Measurements from ENCODE around the gene P4HA3.
"Not testable (repeated sequence)": the region's sequence is repeated elsewhere in the genome, so short reads cannot be mapped to it uniquely, and the experiment has no call there.

The P4HA3 gene

GRCh38 chr11:74338963-74339362, 27.5 kb upstream of the P4HA3 start:
- no peak overlapping the region for H3K9ac ChIP-seq (ENCODE audit: low read length)
- H3K79me2 ChIP-seq (ENCODE audit: low read length) = no peaks in the 10 kb centered on the region
- H3K27me3 ChIP-seq (ENCODE audit: low read depth, low read length) = no peaks in the 10 kb centered on the region
- H3K27ac ChIP-seq (ENCODE audit: low read length) = no peak overlapping the region
- H4K20me1 ChIP-seq (ENCODE audit: insufficient read depth, low read length) = no peaks in the 10 kb centered on the region
- no peaks in the 10 kb centered on the region for H3K4me1 ChIP-seq (ENCODE audit: low read length)
- H3K36me3 ChIP-seq (replicated peaks; ENCODE audit: low read depth, low read length) = no peaks in the 10 kb centered on the region
- no peak for TF ChIP-seq EZH2phosphoT487 (IDR thresholded peaks at IDR 0.05; ENCODE audit: low read depth)
- TF ChIP-seq, protein P1, sequence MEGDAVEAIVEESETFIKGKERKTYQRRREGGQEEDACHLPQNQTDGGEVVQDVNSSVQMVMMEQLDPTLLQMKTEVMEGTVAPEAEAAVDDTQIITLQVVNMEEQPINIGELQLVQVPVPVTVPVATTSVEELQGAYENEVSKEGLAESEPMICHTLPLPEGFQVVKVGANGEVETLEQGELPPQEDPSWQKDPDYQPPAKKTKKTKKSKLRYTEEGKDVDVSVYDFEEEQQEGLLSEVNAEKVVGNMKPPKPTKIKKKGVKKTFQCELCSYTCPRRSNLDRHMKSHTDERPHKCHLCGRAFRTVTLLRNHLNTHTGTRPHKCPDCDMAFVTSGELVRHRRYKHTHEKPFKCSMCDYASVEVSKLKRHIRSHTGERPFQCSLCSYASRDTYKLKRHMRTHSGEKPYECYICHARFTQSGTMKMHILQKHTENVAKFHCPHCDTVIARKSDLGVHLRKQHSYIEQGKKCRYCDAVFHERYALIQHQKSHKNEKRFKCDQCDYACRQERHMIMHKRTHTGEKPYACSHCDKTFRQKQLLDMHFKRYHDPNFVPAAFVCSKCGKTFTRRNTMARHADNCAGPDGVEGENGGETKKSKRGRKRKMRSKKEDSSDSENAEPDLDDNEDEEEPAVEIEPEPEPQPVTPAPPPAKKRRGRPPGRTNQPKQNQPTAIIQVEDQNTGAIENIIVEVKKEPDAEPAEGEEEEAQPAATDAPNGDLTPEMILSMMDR (IDR thresholded peaks at IDR 0.05; ENCODE audit: low read depth, low read length) = no peak
- no peaks in the 10 kb centered on the region for H3K9me3 ChIP-seq (ENCODE audit: insufficient read depth, low read length)
- no peak overlapping the region for H3K4me2 ChIP-seq (ENCODE audit: low read length)
- no peak overlapping the region for H3K4me3 ChIP-seq (ENCODE audit: low read length)
- H2AFZ ChIP-seq (ENCODE audit: low read depth, low read length) = no peak overlapping the region

DNA sequence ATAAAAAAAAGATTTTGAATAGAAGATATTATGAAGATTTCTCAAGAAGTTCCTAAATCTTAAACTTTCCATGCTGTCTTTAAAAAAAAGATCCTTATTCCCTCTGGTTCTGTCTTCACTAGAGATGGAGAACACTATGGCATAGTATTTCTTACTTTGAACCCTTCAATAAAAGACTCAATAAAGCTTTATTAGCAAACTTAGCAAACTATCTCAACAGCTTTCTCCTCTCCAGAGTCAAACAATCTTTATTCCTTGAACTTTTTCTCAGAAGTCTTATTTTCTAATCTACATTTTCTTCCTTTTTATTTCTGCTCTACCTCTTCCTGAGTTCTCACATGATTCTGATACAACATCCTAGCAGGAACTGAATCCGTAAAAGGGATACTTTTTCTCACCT, 21.8 kb upstream of the P4HA3 start:
- TF ChIP-seq EZH2phosphoT487 (IDR thresholded peaks at IDR 0.05; ENCODE audit: low read depth) = no peak
- TF ChIP-seq, protein P1 (IDR thresholded peaks at IDR 0.05; ENCODE audit: low read depth, low read length) = no peak
- no peaks in the 10 kb centered on the region for H3K36me3 ChIP-seq (replicated peaks; ENCODE audit: low read depth, low read length)
- H3K9ac ChIP-seq (ENCODE audit: low read length) = no peak overlapping the region
- H4K20me1 ChIP-seq (ENCODE audit: insufficient read depth, low read length) = no peaks in the 10 kb centered on the region
- no peak overlapping the region for H3K4me3 ChIP-seq (ENCODE audit: low read length)
- H3K27ac ChIP-seq (ENCODE audit: low read length) = no peak overlapping the region
- H3K4me1 ChIP-seq (ENCODE audit: low read length) = no peaks in the 10 kb centered on the region
- H2AFZ ChIP-seq (ENCODE audit: low read depth, low read length) = no peak overlapping the region
- no peaks in the 10 kb centered on the region for H3K27me3 ChIP-seq (ENCODE audit: low read depth, low read length)
- H3K4me2 ChIP-seq (ENCODE audit: low read length) = no peak overlapping the region
- no peaks in the 10 kb centered on the region for H3K79me2 ChIP-seq (ENCODE audit: low read length)
- H3K9me3 ChIP-seq (ENCODE audit: insufficient read depth, low read length) = no peaks in the 10 kb centered on the region

GRCh38 chr11:74332291-74332690, 20.9 kb upstream of the P4HA3 start:
- TF ChIP-seq, protein P1 (IDR thresholded peaks at IDR 0.05; ENCODE audit: low read depth, low read length) = no peak
- TF ChIP-seq EZH2phosphoT487 (IDR thresholded peaks at IDR 0.05; ENCODE audit: low read depth) = no peak

DNA sequence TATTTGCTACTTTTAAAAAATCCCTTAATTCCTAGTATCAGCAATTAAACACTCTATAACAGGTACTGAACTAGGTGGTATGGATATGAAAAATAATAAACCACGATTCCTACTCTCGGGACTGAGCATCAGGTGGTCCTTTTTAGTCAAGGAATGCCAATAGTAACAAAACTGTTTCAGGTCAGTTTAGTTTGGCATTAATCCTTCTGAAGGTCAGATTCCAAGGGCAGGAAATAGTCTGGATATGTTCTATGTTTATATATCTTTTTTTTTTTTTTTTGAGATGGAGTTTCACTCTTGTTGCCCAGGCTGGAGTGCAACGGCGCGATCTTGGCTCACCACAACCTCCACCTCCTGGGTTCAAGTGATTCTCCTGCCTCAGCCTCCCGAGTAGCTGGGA, 19.6 kb upstream of the P4HA3 start:
- H4K20me1 ChIP-seq (ENCODE audit: insufficient read depth, low read length); H3K27ac ChIP-seq (ENCODE audit: low read length); H3K79me2 ChIP-seq (ENCODE audit: low read length); H3K4me3 ChIP-seq (ENCODE audit: low read length); H2AFZ ChIP-seq (ENCODE audit: low read depth, low read length); H3K9me3 ChIP-seq (ENCODE audit: insufficient read depth, low read length); H3K4me2 ChIP-seq (ENCODE audit: low read length); H3K9ac ChIP-seq (ENCODE audit: low read length); H3K4me1 ChIP-seq (ENCODE audit: low read length); H3K36me3 ChIP-seq (replicated peaks; ENCODE audit: low read depth, low read length); H3K27me3 ChIP-seq (ENCODE audit: low read depth, low read length): not testable (repeated sequence)

More at GRCh38 chr11:74332291-74332690, 20.9 kb upstream of the P4HA3 start:
- Histone ChIP-seq H4K20me1 (ENCODE audit: insufficient read depth, low read length) (no peaks in the 10 kb centered on the region), H3K4me3 (ENCODE audit: low read length) (no peak overlapping the region), H3K27ac (ENCODE audit: low read length) (no peak overlapping the region), H3K36me3 (replicated peaks; ENCODE audit: low read depth, low read length) (no peaks in the 10 kb centered on the region), H3K4me2 (ENCODE audit: low read length) (no peak overlapping the region), H3K4me1 (ENCODE audit: low read length) (no peaks in the 10 kb centered on the region), H3K79me2 (ENCODE audit: low read length) (no peaks in the 10 kb centered on the region), H3K9me3 (ENCODE audit: insufficient read depth, low read length) (no peaks in the 10 kb centered on the region), H3K9ac (ENCODE audit: low read length) (no peak overlapping the region), H3K27me3 (ENCODE audit: low read depth, low read length) (no peaks in the 10 kb centered on the region), H2AFZ (ENCODE audit: low read depth, low read length) (no peak overlapping the region)

Measured in OCI-LY3 (cell line).